HL-60/S4 treated with phorbol 12-myristate 13-acetate at 8.2 ng/mL for 4 days and 3 days (cell line): Measurements from ENCODE around the gene AKT3.

Experiments used
- in situ Hi-C: fragments of 300-500 bp; cut with MboI; formaldehyde crosslinking; loops from 2 replicates; pipeline ENCODE4 v1.15.0; 2022; ENCODE audit warnings: low sequenced_read_pairs

The AKT3 gene

GRCh38 chr1:243733670-243734307, 116.3 kb downstream of the AKT3 start:
- in situ Hi-C loops = no loop called here

GRCh38 chr1:243732637-243733036, 117.4 kb downstream of the AKT3 start:
- in situ Hi-C loops = no loop called here

GRCh38 chr1:243731974-243732625, 117.9 kb downstream of the AKT3 start:
- in situ Hi-C loops = no loop called here

GRCh38 chr1:243731301-243731891, 118.6 kb downstream of the AKT3 start:
- in situ Hi-C loops = no loop called here

GRCh38 chr1:243730487-243731150, 119.4 kb downstream of the AKT3 start:
- in situ Hi-C loops = no loop called here

GRCh38 chr1:243729956-243730355, 120.1 kb downstream of the AKT3 start:
- in situ Hi-C loops = no loop called here

- in situ Hi-C loops = no loop called here
Observed at GRCh38 chr1:243727503-243728203, 122.4 kb downstream of the AKT3 start.

- in situ Hi-C loops = no loop called here
Observed at GRCh38 chr1:243726806-243727502, 123.1 kb downstream of the AKT3 start.

- in situ Hi-C loops = no loop called here
Observed at GRCh38 chr1:243725846-243726245, 124.2 kb downstream of the AKT3 start.

- in situ Hi-C loops = no loop called here
Observed at GRCh38 chr1:243725075-243725474, 125.0 kb downstream of the AKT3 start.

- in situ Hi-C loops = no loop called here
Observed at GRCh38 chr1:243723458-243724043, 126.5 kb downstream of the AKT3 start.

- in situ Hi-C loops = no loop called here
Observed at GRCh38 chr1:243723050-243723449, 127.0 kb downstream of the AKT3 start.

- in situ Hi-C loops = no loop called here
Observed at GRCh38 chr1:243719476-243719875, 130.6 kb downstream of the AKT3 start.

GRCh38 chr1:243718893-243719292, 131.2 kb downstream of the AKT3 start:
- in situ Hi-C loops = no loop called here

GRCh38 chr1:243718022-243718421, 132.0 kb downstream of the AKT3 start:
- in situ Hi-C loops = no loop called here

GRCh38 chr1:243716906-243717305, 133.1 kb downstream of the AKT3 start:
- in situ Hi-C loops = no loop called here

GRCh38 chr1:243715285-243715684, 134.8 kb downstream of the AKT3 start:
- in situ Hi-C loops = no loop called here

- in situ Hi-C loops = no loop called here
Observed at GRCh38 chr1:243713470-243714186, 136.4 kb downstream of the AKT3 start.

GRCh38 chr1:243712941-243713340, 137.1 kb downstream of the AKT3 start:
- in situ Hi-C loops = no loop called here

GRCh38 chr1:243712242-243712641, 137.8 kb downstream of the AKT3 start:
- in situ Hi-C loops = no loop called here
